ENCODE results near the gene CNTRL.

DNA sequence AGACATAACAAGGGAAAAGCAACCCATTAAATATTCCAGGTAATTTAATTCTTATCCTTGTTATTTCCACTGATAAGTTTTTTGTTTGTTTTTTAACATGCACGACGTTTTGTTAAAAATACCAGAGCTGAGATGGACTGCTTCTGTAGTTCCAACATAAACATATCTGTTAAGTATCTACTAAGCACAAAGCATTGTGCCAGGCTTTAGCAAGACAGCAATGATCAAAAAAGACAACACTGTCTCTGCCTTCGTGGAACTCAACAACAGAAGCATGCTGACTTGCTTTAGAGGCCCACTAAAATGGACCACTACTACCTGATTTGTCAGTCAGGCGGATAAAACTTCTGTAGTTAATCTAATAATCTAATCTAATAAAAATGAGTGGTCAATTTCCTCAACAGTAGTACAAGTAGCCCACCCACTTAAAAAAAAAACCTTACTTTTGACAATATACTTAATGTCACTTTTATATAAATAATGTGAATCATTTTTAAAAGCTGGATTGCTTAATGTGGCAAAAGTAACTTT, 123.8 kb downstream of the CNTRL start:
- no peak for TF ChIP-seq POLR2A (IDR thresholded peaks at IDR 0.05; ENCODE audit: extremely low read depth, insufficient read length)
- TF ChIP-seq, protein P1, sequence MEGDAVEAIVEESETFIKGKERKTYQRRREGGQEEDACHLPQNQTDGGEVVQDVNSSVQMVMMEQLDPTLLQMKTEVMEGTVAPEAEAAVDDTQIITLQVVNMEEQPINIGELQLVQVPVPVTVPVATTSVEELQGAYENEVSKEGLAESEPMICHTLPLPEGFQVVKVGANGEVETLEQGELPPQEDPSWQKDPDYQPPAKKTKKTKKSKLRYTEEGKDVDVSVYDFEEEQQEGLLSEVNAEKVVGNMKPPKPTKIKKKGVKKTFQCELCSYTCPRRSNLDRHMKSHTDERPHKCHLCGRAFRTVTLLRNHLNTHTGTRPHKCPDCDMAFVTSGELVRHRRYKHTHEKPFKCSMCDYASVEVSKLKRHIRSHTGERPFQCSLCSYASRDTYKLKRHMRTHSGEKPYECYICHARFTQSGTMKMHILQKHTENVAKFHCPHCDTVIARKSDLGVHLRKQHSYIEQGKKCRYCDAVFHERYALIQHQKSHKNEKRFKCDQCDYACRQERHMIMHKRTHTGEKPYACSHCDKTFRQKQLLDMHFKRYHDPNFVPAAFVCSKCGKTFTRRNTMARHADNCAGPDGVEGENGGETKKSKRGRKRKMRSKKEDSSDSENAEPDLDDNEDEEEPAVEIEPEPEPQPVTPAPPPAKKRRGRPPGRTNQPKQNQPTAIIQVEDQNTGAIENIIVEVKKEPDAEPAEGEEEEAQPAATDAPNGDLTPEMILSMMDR (IDR thresholded peaks at IDR 0.05; ENCODE audit: low read depth, low read length), result no peak
- TF ChIP-seq, protein P2, sequence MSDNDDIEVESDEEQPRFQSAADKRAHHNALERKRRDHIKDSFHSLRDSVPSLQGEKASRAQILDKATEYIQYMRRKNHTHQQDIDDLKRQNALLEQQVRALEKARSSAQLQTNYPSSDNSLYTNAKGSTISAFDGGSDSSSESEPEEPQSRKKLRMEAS (IDR thresholded peaks at IDR 0.05; ENCODE audit: low read depth, low read length), result no peak
- no peak for TF ChIP-seq MYC (IDR thresholded peaks at IDR 0.05; ENCODE audit: low read depth, low read length)

Measured in NB4 (cell line).